Testis (tissue), 3 donors: Measurements from ENCODE around the gene LLPH. TPM values are rescaled to one million over a fixed set of nuclear protein-coding genes. Genes with fewer than 3 reads are reported as not detected.

Source experiments
- DNase-seq: peaks from one replicate; pipeline ENCODE4 v3.0.0-alpha.2; 2019
- H3K27ac ChIP-seq, 2 donors: fragments of 200-600 bp; sonication (generic); one replicate each; pipeline ENCODE4 v1.5.1; 2019
- H3K27me3 ChIP-seq: fragments of 200-600 bp; sonication (generic); one replicate; pipeline ENCODE4 v1.5.1; 2019
- H3K36me3 ChIP-seq: fragments of 200-600 bp; sonication (generic); one replicate; pipeline ENCODE4 v1.5.1; 2017; ENCODE audit warnings: low read depth; ENCODE audit errors: missing control alignments
- H3K4me1 ChIP-seq: fragments of 200-600 bp; sonication (generic); one replicate; pipeline ENCODE4 v1.5.1; 2019
- H3K4me3 ChIP-seq, 2 donors: fragments of 200-600 bp; sonication (generic); one replicate each; pipeline ENCODE4 v1.5.1; 2017 to 2019
- H3K9me3 ChIP-seq: fragments of 200-600 bp; sonication (generic); one replicate; pipeline ENCODE4 v1.5.1; 2017
- CTCF ChIP-seq, 3 experiments: fragments of 450-650 bp in 2 of 3; fragments of 200-600 bp in 1 of 3; sonication (generic) in 1 of 3; IDR thresholded peaks; one replicate each; pipeline ENCODE4 v1.5.1; 2016 to 2019; ENCODE audit warnings: antibody characterized with exemption in 3 of 3, mild to moderate bottlenecking in 2 of 3, moderate library complexity in 1 of 3
- POLR2A ChIP-seq: fragments of 450-650 bp; IDR thresholded peaks from one replicate; pipeline ENCODE4 v1.6.1; 2017; ENCODE audit warnings: antibody characterized with exemption, mild to moderate bottlenecking, moderate library complexity
- WGBS, 2 donors: methylation state at CpG; one replicate each; pipeline ENCODE4 v1.1.5; 2018; 5-methylcytosine and 5-hydroxymethylcytosine counted together
- intact Hi-C: fragments of 100-400 bp; cut with DNase I; formaldehyde crosslinking; loops from one replicate; pipeline ENCODE4 v1.15.1; 2023; ENCODE audit warnings: low total_unique reads
- polyA plus RNA-seq: library from polyadenylated mRNA; stranded (reverse); fragments of 350-450 nt; fragmentation: Illumina TruSeq; extraction: RNeasy Lipid Tissue Mini Kit (QIAGEN cat#74804); gene quantifications from one replicate; pipeline ENCODE4 v1.2.3, GENCODE V29; 2014; ENCODE audit warnings: low read depth, low replicate concordance; ENCODE audit not compliant: insufficient read depth
- total RNA-seq, 2 donors: library from RNA; depleted of rRNA; stranded (reverse); fragments of >200 nt; gene quantifications; one replicate each; pipeline ENCODE4 v1.2.3, GENCODE V29; 2016

Gene LLPH
- total and polyA plus RNA-seq, 3 donors from 2014 or later = 12.9 to 36.5 (median 17.3) TPM

DNA sequence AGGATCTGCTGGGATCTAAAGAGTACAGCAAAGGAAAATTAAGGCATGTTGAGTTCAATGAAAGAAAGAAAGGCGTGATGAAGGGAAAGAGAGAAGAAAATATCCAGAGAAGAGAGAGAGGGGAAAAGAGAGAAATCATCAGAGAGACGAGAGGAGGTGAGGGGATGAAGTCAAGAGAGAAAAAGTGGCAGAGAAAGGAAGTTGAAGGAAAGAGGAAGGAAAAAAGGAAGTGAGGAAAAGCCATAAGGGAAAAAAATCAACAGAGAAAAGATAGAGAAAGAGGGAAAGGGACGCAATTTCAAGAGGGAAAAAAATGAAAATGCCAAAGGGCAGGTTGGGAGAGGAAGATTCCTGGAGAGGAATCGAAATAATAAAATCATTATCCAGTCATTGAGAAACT lies 40.4 kb downstream of the LLPH start:
- 78% methylated on average over 4 of the region's 4 CpGs for WGBS, 2 donors
- H3K9me3 ChIP-seq = no peaks in the 10 kb centered on the region
- TF ChIP-seq POLR2A (no peak), CTCF (IDR thresholded peaks at IDR 0.05) (no peak)
- no peak overlapping the region for H3K27ac ChIP-seq
- no peaks in the 10 kb centered on the region for H3K4me1 ChIP-seq
- H3K36me3 ChIP-seq = no peaks in the 10 kb centered on the region
- no peaks in the 10 kb centered on the region for H3K27me3 ChIP-seq
- DNase-seq = no peak
- no peak overlapping the region for H3K4me3 ChIP-seq
- intact Hi-C loops = no loop called here

DNA sequence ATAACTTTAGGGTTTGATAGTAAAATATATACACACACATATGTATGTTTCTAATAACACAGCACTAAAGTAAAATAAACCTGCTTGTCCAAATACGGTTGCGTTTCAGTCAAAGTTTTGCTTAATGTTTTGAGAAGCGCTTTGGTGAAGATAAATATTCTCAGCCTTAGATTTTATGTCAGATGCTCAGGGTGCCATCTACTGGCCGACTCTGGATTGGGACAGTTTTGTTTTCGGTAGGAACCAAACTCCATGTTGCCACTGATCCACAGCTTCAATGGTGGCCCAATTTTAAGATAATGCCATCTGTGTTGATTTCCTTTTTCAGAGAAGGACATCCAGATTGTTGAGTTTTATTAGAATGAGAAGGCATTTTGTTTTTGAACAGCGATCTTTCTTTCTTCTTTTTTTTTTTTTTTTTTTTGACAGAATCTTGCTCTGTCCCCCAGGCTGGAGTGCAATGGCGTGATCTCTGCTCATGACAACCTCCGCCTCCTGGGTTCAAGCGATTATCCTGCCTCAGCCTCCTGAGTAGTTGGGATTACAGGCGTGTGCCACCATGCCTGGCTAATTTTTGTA lies 43.1 kb downstream of the LLPH start:
- Histone ChIP-seq H3K9me3 (no peaks in the 10 kb centered on the region), H3K4me3 (no peak overlapping the region), H3K27ac (no peak overlapping the region), H3K36me3 (no peaks in the 10 kb centered on the region), H3K27me3 (no peaks in the 10 kb centered on the region), H3K4me1 (no peaks in the 10 kb centered on the region)
- intact Hi-C loops = no loop called here
- WGBS, 2 donors = 49 to 53% methylated on average over 10 of the region's 10 CpGs
- TF ChIP-seq CTCF (IDR thresholded peaks at IDR 0.05) (peak; percentile 34 to 67 (median 58)), POLR2A (no peak)
- DNase-seq = peak; percentile 84

DNA sequence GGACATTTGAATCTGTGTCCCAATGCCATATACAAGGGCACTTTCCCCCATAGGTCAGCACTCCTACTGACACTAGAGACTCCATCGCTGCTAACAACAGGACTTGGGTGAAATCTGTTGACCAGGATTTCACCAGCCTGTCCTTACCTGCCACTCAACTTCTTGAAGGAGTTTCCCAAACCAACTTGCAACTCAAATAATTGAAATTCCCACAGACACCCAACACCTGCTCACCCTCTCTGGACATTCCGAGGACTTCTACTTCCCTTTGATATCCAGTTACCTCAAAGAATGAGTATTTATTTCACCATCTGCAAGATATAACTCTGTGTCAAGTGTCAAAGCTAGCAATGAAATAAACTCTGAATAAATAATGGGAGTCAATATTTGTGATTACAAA lies 44.6 kb downstream of the LLPH start:
- DNase-seq = no peak
- WGBS, 2 donors = 90 to 92% methylated on average over 2 of the region's 2 CpGs
- no peaks in the 10 kb centered on the region for H3K27me3 ChIP-seq
- TF ChIP-seq POLR2A (no peak), CTCF (IDR thresholded peaks at IDR 0.05) (no peak)
- H3K27ac ChIP-seq = no peak overlapping the region
- H3K36me3 ChIP-seq = no peaks in the 10 kb centered on the region
- H3K9me3 ChIP-seq = no peaks in the 10 kb centered on the region
- intact Hi-C loops = no loop called here
- no peak overlapping the region for H3K4me3 ChIP-seq
- H3K4me1 ChIP-seq = no peaks in the 10 kb centered on the region

- Histone ChIP-seq H3K9me3 (no peaks in the 10 kb centered on the region), H3K27me3 (no peaks in the 10 kb centered on the region), H3K27ac (no peak overlapping the region), H3K4me1 (no peaks in the 10 kb centered on the region), H3K4me3 (no peak overlapping the region), H3K36me3 (no peaks in the 10 kb centered on the region)
- no peak for DNase-seq
- intact Hi-C loops = no loop called here
- 48 to 73% methylated on average over 1 of the region's 1 CpG for WGBS, 2 donors
- TF ChIP-seq POLR2A (no peak), CTCF (IDR thresholded peaks at IDR 0.05) (no peak)
Measured at GRCh38 chr12:66085213-66085612, 45.3 kb downstream of the LLPH start.

DNA sequence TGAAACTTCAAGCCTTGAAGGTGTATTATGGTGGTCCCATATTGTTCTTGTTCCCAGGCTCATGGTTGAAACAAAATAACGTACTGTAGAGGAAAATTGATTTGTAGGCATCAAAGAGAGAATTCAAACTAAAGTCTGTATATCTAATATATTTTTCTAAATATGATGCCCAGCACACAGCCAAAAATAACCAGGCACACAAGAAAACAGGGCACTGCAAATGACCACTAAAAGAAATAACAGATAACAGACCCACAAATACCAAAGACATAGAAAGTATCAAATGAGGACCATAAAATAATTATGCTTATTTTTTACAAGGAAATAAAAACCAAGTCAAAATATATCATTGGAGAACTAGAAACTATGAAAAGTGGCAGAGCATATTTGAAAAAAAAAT lies 46.8 kb downstream of the LLPH start:
- TF ChIP-seq POLR2A (no peak), CTCF (IDR thresholded peaks at IDR 0.05) (no peak)
- intact Hi-C loops = no loop called here
- no peaks in the 10 kb centered on the region for H3K36me3 ChIP-seq
- no peak overlapping the region for H3K27ac ChIP-seq
- H3K4me3 ChIP-seq = no peak overlapping the region
- H3K4me1 ChIP-seq = no peaks in the 10 kb centered on the region
- DNase-seq = no peak
- no peaks in the 10 kb centered on the region for H3K27me3 ChIP-seq
- H3K9me3 ChIP-seq = no peaks in the 10 kb centered on the region
- WGBS, 2 donors = 83% methylated on average over 1 of the region's 1 CpG
